Measurements from ENCODE around the gene FAM222B. TPM values are rescaled to one million over a fixed set of nuclear protein-coding genes. Genes with fewer than 3 reads are reported as not detected.

FAM222B gene
- polyA plus RNA-seq, 2 of the 4 experiments (the other 2 are of a cell fraction): 10.7 to 15.6 TPM

DNA sequence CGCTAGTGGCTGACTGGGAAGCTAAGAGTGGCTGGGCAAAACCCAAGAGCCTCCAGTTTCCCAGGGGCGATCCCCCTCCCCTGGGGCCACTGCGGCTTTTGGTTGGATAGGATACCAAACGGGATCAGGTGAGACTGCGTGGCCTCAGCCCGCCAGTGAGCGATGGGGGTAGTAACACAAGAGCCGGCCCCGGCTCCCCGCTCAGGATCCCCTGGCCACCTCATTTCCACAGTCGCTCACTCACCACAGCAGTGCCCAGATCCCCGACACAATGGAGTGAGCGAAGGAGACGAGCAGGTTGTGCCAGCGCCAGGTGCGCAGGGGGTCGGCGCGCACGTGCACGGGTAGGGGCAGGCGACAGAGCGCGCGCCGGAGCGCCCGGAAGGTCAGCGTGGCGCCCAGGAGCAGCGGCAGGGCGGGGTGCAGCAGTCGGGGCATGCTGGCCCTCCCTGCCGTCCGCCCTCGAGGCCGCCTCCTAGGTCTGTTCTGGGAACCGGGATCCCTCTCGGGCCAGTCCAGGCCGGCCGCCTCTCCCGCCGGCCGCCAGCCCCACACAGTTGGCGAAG, 116.8 kb downstream of the FAM222B start:
- FAIRE-seq: no peak
- no peaks in the 10 kb centered on the region for H3K9me3 ChIP-seq
- peak overlapping the region; percentile 92 for H3K4me2 ChIP-seq
- H3K4me1 ChIP-seq: peaks cover 47% of the 10 kb centered on the region
- peak overlapping the region; percentile 94 to 98 for H3K27ac ChIP-seq
- peak; percentile 37 to 53 for ATAC-seq
- CTCF ChIA-PET: interaction anchor here (0.9 to 17.5 kb wide), 36 partner anchors 10 to 389 kb away, joined by 3 to 977 read pairs (median 12); partner anchors contain the start of genes BLTP2, DHRS13, FAM222B and FLOT2
- WGBS (ENCODE audit: missing lambda C conversion rate): 1% methylated on average over 17 of the region's 45 CpGs
- POLR2A ChIA-PET: interaction anchor here (0.6 to 5.3 kb wide), 9 partner anchors 9 to 240 kb away, joined by 3 to 369 read pairs (median 5); partner anchors contain the start of genes BLTP2, PHF12, PROCA1 and TRAF4
- DNase-seq (ENCODE audit: low read depth in 1 of 2, low spot score in 1 of 2): peak; percentile 64 to 86
- H3K4me3 ChIP-seq: peak overlapping the region; percentile 63
- TF ChIP-seq, protein P1, sequence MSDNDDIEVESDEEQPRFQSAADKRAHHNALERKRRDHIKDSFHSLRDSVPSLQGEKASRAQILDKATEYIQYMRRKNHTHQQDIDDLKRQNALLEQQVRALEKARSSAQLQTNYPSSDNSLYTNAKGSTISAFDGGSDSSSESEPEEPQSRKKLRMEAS (IDR thresholded peaks at IDR 0.05): peak; percentile 96
- TF ChIP-seq RAD21 (conservative IDR thresholded peaks at IDR 0.05 in 1 of 2, IDR thresholded peaks at IDR 0.05 in 1 of 2): no peak
- peak; percentile 90 for TF ChIP-seq BHLHE40 (IDR thresholded peaks at IDR 0.05; ENCODE audit: low read depth, low read length)
- TF ChIP-seq ZSCAN20 (CRISPR knock-in tag; IDR thresholded peaks at IDR 0.05): no peak
- no peak for TF ChIP-seq ZNF302 (CRISPR knock-in tag; IDR thresholded peaks at IDR 0.05)
- TF ChIP-seq NFE2L2 (conservative IDR thresholded peaks at IDR 0.05; ENCODE audit: low read length): no peak
- no peak for TF ChIP-seq KDM1A (IDR thresholded peaks at IDR 0.05; ENCODE audit: low read depth)
- TF ChIP-seq, protein P2, sequence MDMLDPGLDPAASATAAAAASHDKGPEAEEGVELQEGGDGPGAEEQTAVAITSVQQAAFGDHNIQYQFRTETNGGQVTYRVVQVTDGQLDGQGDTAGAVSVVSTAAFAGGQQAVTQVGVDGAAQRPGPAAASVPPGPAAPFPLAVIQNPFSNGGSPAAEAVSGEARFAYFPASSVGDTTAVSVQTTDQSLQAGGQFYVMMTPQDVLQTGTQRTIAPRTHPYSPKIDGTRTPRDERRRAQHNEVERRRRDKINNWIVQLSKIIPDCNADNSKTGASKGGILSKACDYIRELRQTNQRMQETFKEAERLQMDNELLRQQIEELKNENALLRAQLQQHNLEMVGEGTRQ (IDR thresholded peaks at IDR 0.05): peak; percentile 30; the same call in 1 of the 2 replicates
- peak; percentile 66; the same call in 1 of the 2 replicates for TF ChIP-seq HOXB13 (CRISPR knock-in tag; IDR thresholded peaks at IDR 0.05; ENCODE audit: low read depth)
- peak; percentile 67; the same call in 1 of the 2 replicates for TF ChIP-seq MAZ (IDR thresholded peaks at IDR 0.05; ENCODE audit: borderline replicate concordance, low read depth, low read length)
- TF ChIP-seq TFCP2L1 (CRISPR knock-in tag; IDR thresholded peaks at IDR 0.05): peak; percentile 97
- TF ChIP-seq MYC (IDR thresholded peaks at IDR 0.05; ENCODE audit: borderline replicate concordance, low read length): peak; percentile 92
- TF ChIP-seq JUNB (IDR thresholded peaks at IDR 0.05): no peak
- TF ChIP-seq, protein P3, sequence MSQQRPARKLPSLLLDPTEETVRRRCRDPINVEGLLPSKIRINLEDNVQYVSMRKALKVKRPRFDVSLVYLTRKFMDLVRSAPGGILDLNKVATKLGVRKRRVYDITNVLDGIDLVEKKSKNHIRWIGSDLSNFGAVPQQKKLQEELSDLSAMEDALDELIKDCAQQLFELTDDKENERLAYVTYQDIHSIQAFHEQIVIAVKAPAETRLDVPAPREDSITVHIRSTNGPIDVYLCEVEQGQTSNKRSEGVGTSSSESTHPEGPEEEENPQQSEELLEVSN (IDR thresholded peaks at IDR 0.05; ENCODE audit: borderline replicate concordance, low read depth): peak; percentile 83
- TF ChIP-seq JUN (IDR thresholded peaks at IDR 0.05): peak; percentile 11 to 73; a peak in 2 of 5 replicates
- no peak for TF ChIP-seq FOSL2 (IDR thresholded peaks at IDR 0.05)
- TF ChIP-seq FOSL2 (CRISPR knock-in tag; IDR thresholded peaks at IDR 0.05): peak; percentile 45
- peak; percentile 98 for TF ChIP-seq TP53 (CRISPR knock-in tag; IDR thresholded peaks at IDR 0.05)
- TF ChIP-seq CEBPB (IDR thresholded peaks at IDR 0.05): no peak
- TF ChIP-seq HOXA7 (CRISPR knock-in tag; IDR thresholded peaks at IDR 0.05): peak; percentile 88
- TF ChIP-seq, protein P4, sequence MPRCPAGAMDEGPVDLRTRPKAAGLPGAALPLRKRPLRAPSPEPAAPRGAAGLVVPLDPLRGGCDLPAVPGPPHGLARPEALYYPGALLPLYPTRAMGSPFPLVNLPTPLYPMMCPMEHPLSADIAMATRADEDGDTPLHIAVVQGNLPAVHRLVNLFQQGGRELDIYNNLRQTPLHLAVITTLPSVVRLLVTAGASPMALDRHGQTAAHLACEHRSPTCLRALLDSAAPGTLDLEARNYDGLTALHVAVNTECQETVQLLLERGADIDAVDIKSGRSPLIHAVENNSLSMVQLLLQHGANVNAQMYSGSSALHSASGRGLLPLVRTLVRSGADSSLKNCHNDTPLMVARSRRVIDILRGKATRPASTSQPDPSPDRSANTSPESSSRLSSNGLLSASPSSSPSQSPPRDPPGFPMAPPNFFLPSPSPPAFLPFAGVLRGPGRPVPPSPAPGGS (IDR thresholded peaks at IDR 0.05): peak; percentile 80
- TF ChIP-seq NR3C1 (IDR thresholded peaks at IDR 0.05): no peak
- no peak for TF ChIP-seq CHD2 (IDR thresholded peaks at IDR 0.05; ENCODE audit: low read length, partially characterized antibody)
- TF ChIP-seq, protein P5, sequence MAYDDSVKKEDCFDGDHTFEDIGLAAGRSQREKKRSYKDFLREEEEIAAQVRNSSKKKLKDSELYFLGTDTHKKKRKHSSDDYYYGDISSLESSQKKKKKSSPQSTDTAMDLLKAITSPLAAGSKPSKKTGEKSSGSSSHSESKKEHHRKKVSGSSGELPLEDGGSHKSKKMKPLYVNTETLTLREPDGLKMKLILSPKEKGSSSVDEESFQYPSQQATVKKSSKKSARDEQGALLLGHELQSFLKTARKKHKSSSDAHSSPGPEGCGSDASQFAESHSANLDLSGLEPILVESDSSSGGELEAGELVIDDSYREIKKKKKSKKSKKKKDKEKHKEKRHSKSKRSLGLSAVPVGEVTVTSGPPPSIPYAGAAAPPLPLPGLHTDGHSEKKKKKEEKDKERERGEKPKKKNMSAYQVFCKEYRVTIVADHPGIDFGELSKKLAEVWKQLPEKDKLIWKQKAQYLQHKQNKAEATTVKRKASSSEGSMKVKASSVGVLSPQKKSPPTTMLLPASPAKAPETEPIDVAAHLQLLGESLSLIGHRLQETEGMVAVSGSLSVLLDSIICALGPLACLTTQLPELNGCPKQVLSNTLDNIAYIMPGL (CRISPR knock-in tag; IDR thresholded peaks at IDR 0.05; ENCODE audit: borderline replicate concordance): peak; percentile 83
- TF ChIP-seq FOSB (CRISPR knock-in tag; IDR thresholded peaks at IDR 0.05): peak; percentile 64
- peak; percentile 84 for TF ChIP-seq EHF (CRISPR knock-in tag; IDR thresholded peaks at IDR 0.05)
- peak; percentile 54; the same call in 1 of the 2 replicates for TF ChIP-seq PHF8 (IDR thresholded peaks at IDR 0.05; ENCODE audit: borderline replicate concordance, low read depth)
- TF ChIP-seq ZFP36 (IDR thresholded peaks at IDR 0.05; ENCODE audit: borderline replicate concordance, partially characterized antibody): no peak
- TF ChIP-seq CHD4 (IDR thresholded peaks at IDR 0.05; ENCODE audit: borderline replicate concordance): no peak
- TF ChIP-seq SMC3 (IDR thresholded peaks at IDR 0.05): no peak
- TF ChIP-seq RNF2 (IDR thresholded peaks at IDR 0.05; ENCODE audit: borderline replicate concordance, low read depth): peak; percentile 81; the same call in 1 of the 2 replicates
- peak; percentile 84; the same call in 1 of the 2 replicates for TF ChIP-seq POLR2AphosphoS2 (conservative IDR thresholded peaks at IDR 0.05; ENCODE audit: low read length)
- TF ChIP-seq GATA3 (IDR thresholded peaks at IDR 0.05; ENCODE audit: borderline replicate concordance): no peak; the same call in 1 of the 2 replicates
- TF ChIP-seq HEYL (CRISPR knock-in tag; IDR thresholded peaks at IDR 0.05): no peak

Measured in A549 (cell line).